MCF 10A (cell line): Measurements from ENCODE around the gene PMEPA1. TPM values are rescaled to one million over a fixed set of nuclear protein-coding genes. Genes with fewer than 3 reads are reported as not detected.

Source experiments
- BruUV-seq: library from RNA; stranded (reverse); fragments of 400-500 nt; replicated peaks from 2 replicates; lab custom pipeline; 2021; lab: Mats Ljungman, UMichigan
- CTCF ChIA-PET: fragments of 300-600 bp; sonication (Branson Sonifier 250); formaldehyde crosslinking; extraction: SDS; loops from one replicate; lab custom pipeline; 2021; ENCODE audit warnings: antibody characterized with exemption, inconsistent platforms; lab: Yijun Ruan, JAX
- POLR2A ChIA-PET: fragments of 300-600, 350-650 bp; sonication (Branson Sonifier 250); formaldehyde crosslinking; extraction: SDS; loops from one replicate; lab custom pipeline; 2020; ENCODE audit warnings: antibody characterized with exemption, inconsistent platforms; lab: Yijun Ruan, JAX
- DNase-seq: peaks from one replicate; pipeline ENCODE4 v3.0.0-alpha.2; 2018; ENCODE audit not compliant: unreplicated experiment
- H3K27ac Mint-ChIP-seq: one replicate; pipeline ENCODE4 v1.8.0; 2022; ENCODE audit warnings: mild to moderate bottlenecking, low read depth, mixed read lengths; ENCODE audit not compliant: unreplicated experiment
- H3K27me3 Mint-ChIP-seq: one replicate; pipeline ENCODE4 v1.8.0; 2022; ENCODE audit warnings: mixed read lengths; ENCODE audit not compliant: insufficient read depth, unreplicated experiment
- H3K36me3 Mint-ChIP-seq: one replicate; pipeline ENCODE4 v1.8.0; 2022; ENCODE audit warnings: mild to moderate bottlenecking, moderate library complexity, mixed read lengths; ENCODE audit not compliant: insufficient read depth, unreplicated experiment
- H3K4me1 Mint-ChIP-seq: one replicate; pipeline ENCODE4 v1.8.0; 2022; ENCODE audit warnings: mixed read lengths; ENCODE audit not compliant: insufficient read depth, unreplicated experiment
- H3K4me3 Mint-ChIP-seq: one replicate; pipeline ENCODE4 v1.8.0; 2022; ENCODE audit warnings: mild to moderate bottlenecking, moderate library complexity, mixed read lengths; ENCODE audit not compliant: unreplicated experiment
- H3K9me3 Mint-ChIP-seq: one replicate; pipeline ENCODE4 v1.8.0; 2022; ENCODE audit warnings: mixed read lengths; ENCODE audit not compliant: unreplicated experiment
- CTCF ChIP-seq: fragments of 200-600 bp; IDR thresholded peaks from one replicate; pipeline ENCODE4 v1.8.0; 2022; ENCODE audit warnings: antibody characterized with exemption, mild to moderate bottlenecking; ENCODE audit not compliant: unreplicated experiment
- intact Hi-C: fragments of 100-400 bp; cut with micrococcal nuclease; formaldehyde crosslinking; loops from 2 replicates; pipeline ENCODE4 v1.14.1; 2022
- total RNA-seq: library from RNA; stranded (reverse); gene quantifications from 2 replicates; pipeline ENCODE4 v1.2.3, GENCODE V29; 2022

Gene PMEPA1
- total RNA-seq, 1 experiment from 2014 or later, result 68.5 TPM

- POLR2A ChIA-PET, result interaction anchor here (0.6 to 1.2 kb wide), 5 partner anchors 11 to 273 kb away, joined by 3 to 13 read pairs (median 3); no protein-coding TSS in a partner anchor
- CTCF ChIA-PET, result interaction anchor here (0.7 to 1.3 kb wide), 3 partner anchors 108 to 461 kb away, joined by 3 read pairs; no protein-coding TSS in a partner anchor
- intact Hi-C loops, result loop anchor here (2.0 kb wide), 1 partner anchor 30 kb away; no protein-coding TSS in a partner anchor
- peak; percentile 98 for DNase-seq
- H3K9me3 Mint-ChIP-seq, result no peaks in the 10 kb centered on the region
- H3K27me3 Mint-ChIP-seq, result peaks cover 10% of the 10 kb centered on the region
- peaks cover 30% of the 10 kb centered on the region for H3K4me1 Mint-ChIP-seq
- H3K4me3 Mint-ChIP-seq, result peak overlapping the region; percentile 68
- no TSS peak for BruUV-seq
- no peaks in the 10 kb centered on the region for H3K36me3 Mint-ChIP-seq
- no peak overlapping the region for H3K27ac Mint-ChIP-seq
- no peak for TF ChIP-seq CTCF
Observed at GRCh38 chr20:57718490-57719009, 8.7 kb upstream of the PMEPA1 start.

- intact Hi-C loops, result loop anchor here (2.0 kb wide), 1 partner anchor 31 kb away; no protein-coding TSS in a partner anchor
- Mint-ChIP-seq H3K27me3 (peaks cover 3% of the 10 kb centered on the region), H3K27ac (no peak overlapping the region), H3K36me3 (no peaks in the 10 kb centered on the region), H3K9me3 (no peaks in the 10 kb centered on the region), H3K4me1 (peaks cover 38% of the 10 kb centered on the region), H3K4me3 (peak overlapping the region; percentile 68)
- ChIA-PET POLR2A (interaction anchor here (0.9 to 1.2 kb wide), 3 partner anchors 11 to 273 kb away, joined by 3 to 13 read pairs (median 5); no protein-coding TSS in a partner anchor), CTCF (interaction anchor here (1.0 kb wide), 1 partner anchor 109 kb away, joined by 3 read pairs; no protein-coding TSS in a partner anchor)
- DNase-seq, result peak; percentile 43
- TF ChIP-seq CTCF, result no peak
- BruUV-seq, result no TSS peak
Observed at GRCh38 chr20:57717797-57718196, 8.0 kb upstream of the PMEPA1 start.

GRCh38 chr20:57716901-57717300 lies 7.1 kb upstream of the PMEPA1 start:
- Mint-ChIP-seq H3K4me1 (peaks cover 46% of the 10 kb centered on the region), H3K9me3 (no peaks in the 10 kb centered on the region), H3K27ac (no peak overlapping the region), H3K4me3 (peak overlapping the region; percentile 33), H3K36me3 (no peaks in the 10 kb centered on the region), H3K27me3 (no peaks in the 10 kb centered on the region)
- ChIA-PET POLR2A (interaction anchor here (1.0 to 1.6 kb wide), 3 partner anchors 18 to 94 kb away, joined by 3 to 14 read pairs (median 4); no protein-coding TSS in a partner anchor), CTCF (interaction anchor here (0.5 to 1.5 kb wide), 2 partner anchors 24 to 364 kb away, joined by 4 to 7 read pairs; no protein-coding TSS in a partner anchor)
- DNase-seq, result no peak
- intact Hi-C loops, result no loop called here
- no peak for TF ChIP-seq CTCF
- BruUV-seq, result no TSS peak

GRCh38 chr20:57716202-57716601 lies 6.4 kb upstream of the PMEPA1 start:
- intact Hi-C loops, result no loop called here
- H3K36me3 Mint-ChIP-seq, result no peaks in the 10 kb centered on the region
- no peak overlapping the region for H3K4me3 Mint-ChIP-seq
- no TSS peak for BruUV-seq
- POLR2A ChIA-PET, result interaction anchor here (0.6 to 1.6 kb wide), 8 partner anchors 9 to 95 kb away, joined by 3 to 14 read pairs (median 3); no protein-coding TSS in a partner anchor
- DNase-seq, result peak; percentile 41
- no peaks in the 10 kb centered on the region for H3K9me3 Mint-ChIP-seq
- peaks cover 50% of the 10 kb centered on the region for H3K4me1 Mint-ChIP-seq
- H3K27me3 Mint-ChIP-seq, result no peaks in the 10 kb centered on the region
- CTCF ChIA-PET, result interaction anchor here (0.5 to 1.5 kb wide), 6 partner anchors 9 to 613 kb away, joined by 3 to 7 read pairs (median 4); no protein-coding TSS in a partner anchor
- TF ChIP-seq CTCF, result no peak
- peak overlapping the region; percentile 78 for H3K27ac Mint-ChIP-seq
